ENCODE results near the gene BBS9. TPM values are rescaled to one million over a fixed set of nuclear protein-coding genes. Genes with fewer than 3 reads are reported as not detected.

Gene BBS9
- total RNA-seq, 1 experiment from 2014 or later = 26.4 TPM

- Histone ChIP-seq H3K56ac (ENCODE audit: insufficient read length, low read depth, low read length) (no peak overlapping the region), H4K5ac (ENCODE audit: insufficient read length, low read depth, low read length) (no peak overlapping the region), H3K18ac (ENCODE audit: insufficient read length, low read depth, low read length) (no peak overlapping the region), H4K91ac (ENCODE audit: insufficient read length, low read depth, low read length) (no peak overlapping the region), H3K14ac (ENCODE audit: insufficient read depth, low read length) (no peak overlapping the region), H3K79me1 (ENCODE audit: insufficient read depth, low read depth, low read length, poor library complexity, severe bottlenecking) (no peaks in the 10 kb centered on the region), H3K9me3 (ENCODE audit: control insufficient read depth, low read depth, low read length) (no peaks in the 10 kb centered on the region), H3K9ac (ENCODE audit: extremely low read depth, insufficient read length, low read length) (no peak overlapping the region), H2BK12ac (ENCODE audit: insufficient read length, low read depth, low read length) (no peak overlapping the region), H2BK20ac (ENCODE audit: low read depth, low read length, poor library complexity, severe bottlenecking) (no peak overlapping the region), H3K79me2 (ENCODE audit: insufficient read depth, low read length) (no peaks in the 10 kb centered on the region), H3T11ph (ENCODE audit: low read length) (no peak overlapping the region), H2AFZ (ENCODE audit: low read length) (no peak overlapping the region), H4K8ac (replicated peaks; ENCODE audit: insufficient read length, low read depth, low read length) (no peak overlapping the region), H4K20me1 (ENCODE audit: control insufficient read depth, insufficient read depth, insufficient read length) (no peaks in the 10 kb centered on the region), H3K4ac (ENCODE audit: low read depth, low read length) (no peak overlapping the region), H3K23ac (ENCODE audit: insufficient read length, low read depth, low read length) (no peak overlapping the region), H3K27me3 (ENCODE audit: insufficient read depth, low read length) (no peaks in the 10 kb centered on the region), H3K4me1 (ENCODE audit: insufficient read depth, low read length) (no peaks in the 10 kb centered on the region), H3K23me2 (ENCODE audit: insufficient read length, low read depth, low read length, poor library complexity, severe bottlenecking) (no peaks in the 10 kb centered on the region), H3K4me2 (ENCODE audit: insufficient read depth, insufficient read length, low read length) (no peak overlapping the region), H2AK5ac (ENCODE audit: insufficient read length, low read length) (no peak overlapping the region), H3K27ac (ENCODE audit: insufficient read length, low read depth, low read length) (no peak overlapping the region), H2BK15ac (ENCODE audit: low read depth, low read length) (no peak overlapping the region), H2BK5ac (ENCODE audit: insufficient read length, low read length) (no peak overlapping the region), H2BK120ac (ENCODE audit: low read depth, low read length, poor library complexity, severe bottlenecking) (no peak overlapping the region)
- Mint-ChIP-seq H3K27me3 (ENCODE audit: low read depth) (no peaks in the 10 kb centered on the region), H3K4me3 (no peak overlapping the region), H3K36me3 (ENCODE audit: insufficient read depth in 1 of 3, low read depth in 3 of 3) (no peaks in the 10 kb centered on the region), H3K27ac (no peak overlapping the region), H3K4me1 (peaks cover 0 to 6% of the 10 kb centered on the region in 2 experiments; a peak in 1 of 4 replicates), H3K9me3 (no peaks in the 10 kb centered on the region)
- no peak for DNase-seq
- WGBS (ENCODE audit: extremely low coverage, insufficient read length, low lambda C conversion rate) = no CpG with 5 or more reads among the region's 2 CpGs
- TF ChIP-seq, protein P1, sequence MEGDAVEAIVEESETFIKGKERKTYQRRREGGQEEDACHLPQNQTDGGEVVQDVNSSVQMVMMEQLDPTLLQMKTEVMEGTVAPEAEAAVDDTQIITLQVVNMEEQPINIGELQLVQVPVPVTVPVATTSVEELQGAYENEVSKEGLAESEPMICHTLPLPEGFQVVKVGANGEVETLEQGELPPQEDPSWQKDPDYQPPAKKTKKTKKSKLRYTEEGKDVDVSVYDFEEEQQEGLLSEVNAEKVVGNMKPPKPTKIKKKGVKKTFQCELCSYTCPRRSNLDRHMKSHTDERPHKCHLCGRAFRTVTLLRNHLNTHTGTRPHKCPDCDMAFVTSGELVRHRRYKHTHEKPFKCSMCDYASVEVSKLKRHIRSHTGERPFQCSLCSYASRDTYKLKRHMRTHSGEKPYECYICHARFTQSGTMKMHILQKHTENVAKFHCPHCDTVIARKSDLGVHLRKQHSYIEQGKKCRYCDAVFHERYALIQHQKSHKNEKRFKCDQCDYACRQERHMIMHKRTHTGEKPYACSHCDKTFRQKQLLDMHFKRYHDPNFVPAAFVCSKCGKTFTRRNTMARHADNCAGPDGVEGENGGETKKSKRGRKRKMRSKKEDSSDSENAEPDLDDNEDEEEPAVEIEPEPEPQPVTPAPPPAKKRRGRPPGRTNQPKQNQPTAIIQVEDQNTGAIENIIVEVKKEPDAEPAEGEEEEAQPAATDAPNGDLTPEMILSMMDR (conservative IDR thresholded peaks at IDR 0.05) = peak; percentile 85
Observed at GRCh38 chr7:33243319-33243881, 114.0 kb downstream of the BBS9 start.
